HCT116 (cell line): ENCODE data around the gene ZNHIT1. TPM values are rescaled to one million over a fixed set of nuclear protein-coding genes. Genes with fewer than 3 reads are reported as not detected.

Source experiments
- ATAC-seq: fragments of 200-7000 bp; cut with Tn5 transposase; 2 replicates; pipeline ENCODE4 v1.9.1; 2020; ENCODE audit warnings: mild to moderate bottlenecking, moderate library complexity
- BruUV-seq: library from RNA; stranded (reverse); fragments of 400-500 nt; replicated peaks from 2 replicates; lab custom pipeline; 2021; lab: Mats Ljungman, UMichigan
- CTCF ChIA-PET: fragments of 300-600 bp; sonication (Branson Sonifier 250); formaldehyde crosslinking; loops from one replicate; lab custom pipeline; 2021; ENCODE audit warnings: antibody characterized with exemption; lab: Charles Lee
- POLR2A ChIA-PET: fragments of 300-600, 350-600 bp; sonication (Branson Sonifier 250); formaldehyde crosslinking; loops from one replicate; lab custom pipeline; 2021; ENCODE audit warnings: antibody characterized with exemption; lab: Charles Lee
- RAD21 ChIA-PET, 2 experiments: fragments of 300-600 bp; sonication (Branson Sonifier 250); formaldehyde crosslinking; loops; one replicate each; lab custom pipeline; 2023; ENCODE audit warnings: low total read pairs in 2 of 2; ENCODE audit not compliant: uncharacterized antibody in 2 of 2, unreplicated experiment in 2 of 2, low non-redundant PET in 1 of 2; lab: Charles Lee
- DNase-seq: peaks from one replicate; pipeline ENCODE4 v3.0.0-alpha.2; 2010; ENCODE audit warnings: low read depth, low spot score
- H2AFZ ChIP-seq: fragments of 200-600 bp; shearing (Covaris generic), sonication (generic); 2 replicates; pipeline ENCODE4 v1.6.1; 2017; ENCODE audit warnings: low read depth, mixed run types, mixed read lengths, antibody characterized with exemption, low read length; ENCODE audit not compliant: poor library complexity, severe bottlenecking
- H3K27ac ChIP-seq: 2 replicates; pipeline ENCODE4 v1.5.1; 2012; ENCODE audit warnings: low read depth, low read length
- H3K27me3 ChIP-seq: fragments of 200-600 bp; sonication (generic); 2 replicates; pipeline ENCODE4 v1.6.1; 2016; ENCODE audit warnings: mixed run types, low read length, mixed read lengths; ENCODE audit not compliant: insufficient read depth
- H3K36me3 ChIP-seq, 2 experiments: fragments of 200-500 bp in 1 of 2; fragments of 200-600 bp in 1 of 2; sonication (Bioruptor generic) in 1 of 2; sonication (generic) in 1 of 2; 2 replicates each; pipeline versions ENCODE4 v1.5.1 to v1.6.1; 2014 to 2016; ENCODE audit warnings: low read length in 2 of 2, inconsistent platforms in 1 of 2, mixed read lengths in 1 of 2, mixed run types in 1 of 2; ENCODE audit not compliant: insufficient read depth in 2 of 2, control insufficient read depth in 1 of 2
- H3K4me1 ChIP-seq, 2 experiments: fragments of 200-600 bp in 1 of 2; sonication (generic) in 1 of 2; 2 replicates each; pipeline versions ENCODE4 v1.5.1 to v1.6.1; 2012 to 2017; ENCODE audit warnings: low read length in 2 of 2, inconsistent platforms in 1 of 2, mild to moderate bottlenecking in 1 of 2, mixed read lengths in 1 of 2, mixed run types in 1 of 2, moderate library complexity in 1 of 2; ENCODE audit not compliant: insufficient read depth in 2 of 2, control insufficient read depth in 1 of 2
- H3K4me2 ChIP-seq: fragments of 200-600 bp; sonication (generic); 2 replicates; pipeline ENCODE4 v1.6.1; 2017; ENCODE audit warnings: mixed run types, low read length, mixed read lengths
- H3K4me3 ChIP-seq, 2 experiments: fragments of 200-600 bp in 1 of 2; sonication (generic) in 1 of 2; replicated peaks in 1 of 2; 2 replicates each; pipeline ENCODE4 v1.5.1; 2011 to 2016; ENCODE audit warnings: low read length in 2 of 2, control low read depth in 1 of 2, low read depth in 1 of 2, mild to moderate bottlenecking in 1 of 2, mixed read lengths in 1 of 2, mixed run types in 1 of 2
- H3K79me2 ChIP-seq: fragments of 200-600 bp; sonication (generic); 2 replicates; pipeline ENCODE4 v1.6.1; 2017; ENCODE audit warnings: mild to moderate bottlenecking, mixed run types, low read length, moderate library complexity, mixed read lengths; ENCODE audit not compliant: insufficient read depth
- H3K9ac ChIP-seq: fragments of 200-600 bp; sonication (generic); 2 replicates; pipeline ENCODE4 v1.6.1; 2016; ENCODE audit warnings: low read length, mixed read lengths
- H3K9me2 ChIP-seq: fragments of 200-600 bp; sonication (generic), shearing (Covaris generic); 2 replicates; pipeline ENCODE4 v1.6.1; 2017; ENCODE audit warnings: mixed run types, mild to moderate bottlenecking, moderate library complexity; ENCODE audit not compliant: insufficient read depth
- H3K9me3 ChIP-seq, 2 experiments: fragments of 200-500 bp in 1 of 2; fragments of 200-600 bp in 1 of 2; sonication (Bioruptor generic) in 1 of 2; sonication (generic) in 1 of 2; 2 replicates each; pipeline ENCODE4 v1.6.1; 2014 to 2017; ENCODE audit warnings: low read length in 2 of 2, mixed read lengths in 2 of 2, inconsistent platforms in 1 of 2, low read depth in 1 of 2, mild to moderate bottlenecking in 1 of 2, mixed run types in 1 of 2, moderate library complexity in 1 of 2; ENCODE audit not compliant: control insufficient read depth in 1 of 2, insufficient read depth in 1 of 2
- H4K20me1 ChIP-seq: fragments of 200-600 bp; sonication (generic), shearing (Covaris generic); 2 replicates; pipeline ENCODE4 v1.6.1; 2017; ENCODE audit warnings: mixed run types, mild to moderate bottlenecking, moderate library complexity; ENCODE audit not compliant: insufficient read depth
- ELF1 ChIP-seq: IDR thresholded peaks from 2 replicates; pipeline ENCODE4 v1.6.1; 2012; ENCODE audit warnings: low read depth, borderline replicate concordance
- EZH2 ChIP-seq: fragments of 200-600 bp; sonication (generic); IDR thresholded peaks from 2 replicates; pipeline ENCODE4 v1.6.1; 2017; ENCODE audit warnings: antibody characterized with exemption, mixed run types
- JUND ChIP-seq: IDR thresholded peaks from 2 replicates; pipeline ENCODE4 v1.6.1; 2012
- POLR2A ChIP-seq: IDR thresholded peaks from 2 replicates; pipeline ENCODE4 v1.7.0; 2011; ENCODE audit warnings: borderline replicate concordance; ENCODE audit not compliant: insufficient read depth, insufficient read length; ENCODE audit errors: extremely low read depth
- POLR2AphosphoS5 ChIP-seq: IDR thresholded peaks from 2 replicates; pipeline ENCODE4 v1.6.1; 2011; ENCODE audit warnings: mild to moderate bottlenecking, low read depth, low read length, moderate library complexity
- RAD21 ChIP-seq: IDR thresholded peaks from 2 replicates; pipeline ENCODE4 v1.6.1; 2012; ENCODE audit warnings: low read depth, mild to moderate bottlenecking
- SRF ChIP-seq: IDR thresholded peaks from 2 replicates; pipeline ENCODE4 v1.6.1; 2012; ENCODE audit warnings: low read depth
- TCF7L2 ChIP-seq: IDR thresholded peaks from 2 replicates; pipeline ENCODE4 v1.7.0; 2011; ENCODE audit warnings: borderline replicate concordance, inconsistent platforms; ENCODE audit not compliant: insufficient read depth, insufficient read length; ENCODE audit errors: extremely low read depth
- ZFX ChIP-seq: fragments of 450-650 bp; IDR thresholded peaks from 2 replicates; pipeline ENCODE4 v1.6.1; 2017
- ZNF274 ChIP-seq: fragments of 200-500 bp; sonication (Bioruptor generic); IDR thresholded peaks from 2 replicates; pipeline ENCODE4 v1.6.1; 2014; ENCODE audit warnings: mild to moderate bottlenecking, low read depth, low read length, inconsistent platforms
- intact Hi-C: fragments of 100-400 bp; cut with micrococcal nuclease; formaldehyde crosslinking; loops from 2 replicates; pipeline ENCODE4 v1.10.0; 2022
- total RNA-seq: library from RNA; stranded (reverse); gene quantifications from one replicate; pipeline ENCODE4 v1.2.1, GENCODE V29; 2021; ENCODE audit not compliant: unreplicated experiment
- TF ChIP-seq, protein P1 (sequence below): IDR thresholded peaks from 2 replicates; pipeline ENCODE4 v1.6.1; 2012; ENCODE audit warnings: low read depth
- TF ChIP-seq, protein P2 (sequence below): IDR thresholded peaks from 2 replicates; pipeline ENCODE4 v1.6.1; 2011; ENCODE audit warnings: mild to moderate bottlenecking, low read length, moderate library complexity; ENCODE audit not compliant: insufficient replicate concordance; ENCODE audit errors: extremely low read depth
- TF ChIP-seq, protein P3 (sequence below), 3 experiments: fragments of 200-600 bp in 1 of 3; sonication (generic) in 1 of 3; IDR thresholded peaks in 2 of 3; conservative IDR thresholded peaks in 1 of 3; 2 replicates each; pipeline ENCODE4 v1.5.1; 2012 to 2017; ENCODE audit warnings: low read depth in 2 of 3, low read length in 2 of 3, antibody characterized with exemption in 1 of 3, borderline replicate concordance in 1 of 3, control low read depth in 1 of 3, mild to moderate bottlenecking in 1 of 3, mixed read lengths in 1 of 3, mixed run types in 1 of 3, moderate library complexity in 1 of 3; ENCODE audit not compliant: insufficient read depth in 1 of 3

Gene ZNHIT1
- total RNA-seq, 1 experiment from 2014 or later = 69.4 TPM

DNA sequence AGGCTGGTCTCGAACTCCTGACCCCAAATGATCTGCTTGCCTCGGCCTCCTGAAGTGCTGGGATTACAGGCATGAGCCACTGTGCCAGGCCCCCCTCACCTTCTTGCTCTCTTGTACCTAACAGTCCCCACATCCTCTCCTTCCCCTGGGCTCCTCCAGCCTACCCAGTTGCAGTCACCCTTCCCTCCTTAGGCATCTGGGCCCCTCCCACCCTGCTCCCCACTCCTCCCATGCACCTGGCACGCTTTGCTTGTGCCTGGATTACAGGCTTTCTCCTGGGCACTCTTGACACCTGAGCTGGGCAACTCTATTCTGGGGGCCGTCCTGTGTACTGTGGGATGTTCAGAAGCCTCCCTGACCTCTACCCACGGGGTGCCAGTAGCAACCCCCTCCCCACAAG lies 16.7 kb downstream of the ZNHIT1 start:
- Histone ChIP-seq H3K9me2 (no peaks in the 10 kb centered on the region), H3K36me3 (no peaks in the 10 kb centered on the region; a peak in 1 of 4 replicates), H3K9me3 (no peaks in the 10 kb centered on the region), H3K27me3 (no peaks in the 10 kb centered on the region), H3K9ac (no peak overlapping the region), H4K20me1 (no peaks in the 10 kb centered on the region), H3K27ac (no peak overlapping the region), H3K79me2 (no peaks in the 10 kb centered on the region), H2AFZ (no peak overlapping the region), H3K4me2 (no peak overlapping the region), H3K4me3 (no peak overlapping the region), H3K4me1 (peaks cover 7 to 20% of the 10 kb centered on the region in 2 experiments)
- ATAC-seq = no peak
- ChIA-PET POLR2A (no interaction called here), RAD21 (no interaction called here), CTCF (interaction anchor here (1.9 kb wide), 1 partner anchor 9 kb away, joined by 7 read pairs; no protein-coding TSS in a partner anchor)
- DNase-seq = no peak
- BruUV-seq = no TSS peak
- intact Hi-C loops = no loop called here
- no peak for TF ChIP-seq POLR2AphosphoS5
- no peak for TF ChIP-seq RAD21
- TF ChIP-seq, protein P1, sequence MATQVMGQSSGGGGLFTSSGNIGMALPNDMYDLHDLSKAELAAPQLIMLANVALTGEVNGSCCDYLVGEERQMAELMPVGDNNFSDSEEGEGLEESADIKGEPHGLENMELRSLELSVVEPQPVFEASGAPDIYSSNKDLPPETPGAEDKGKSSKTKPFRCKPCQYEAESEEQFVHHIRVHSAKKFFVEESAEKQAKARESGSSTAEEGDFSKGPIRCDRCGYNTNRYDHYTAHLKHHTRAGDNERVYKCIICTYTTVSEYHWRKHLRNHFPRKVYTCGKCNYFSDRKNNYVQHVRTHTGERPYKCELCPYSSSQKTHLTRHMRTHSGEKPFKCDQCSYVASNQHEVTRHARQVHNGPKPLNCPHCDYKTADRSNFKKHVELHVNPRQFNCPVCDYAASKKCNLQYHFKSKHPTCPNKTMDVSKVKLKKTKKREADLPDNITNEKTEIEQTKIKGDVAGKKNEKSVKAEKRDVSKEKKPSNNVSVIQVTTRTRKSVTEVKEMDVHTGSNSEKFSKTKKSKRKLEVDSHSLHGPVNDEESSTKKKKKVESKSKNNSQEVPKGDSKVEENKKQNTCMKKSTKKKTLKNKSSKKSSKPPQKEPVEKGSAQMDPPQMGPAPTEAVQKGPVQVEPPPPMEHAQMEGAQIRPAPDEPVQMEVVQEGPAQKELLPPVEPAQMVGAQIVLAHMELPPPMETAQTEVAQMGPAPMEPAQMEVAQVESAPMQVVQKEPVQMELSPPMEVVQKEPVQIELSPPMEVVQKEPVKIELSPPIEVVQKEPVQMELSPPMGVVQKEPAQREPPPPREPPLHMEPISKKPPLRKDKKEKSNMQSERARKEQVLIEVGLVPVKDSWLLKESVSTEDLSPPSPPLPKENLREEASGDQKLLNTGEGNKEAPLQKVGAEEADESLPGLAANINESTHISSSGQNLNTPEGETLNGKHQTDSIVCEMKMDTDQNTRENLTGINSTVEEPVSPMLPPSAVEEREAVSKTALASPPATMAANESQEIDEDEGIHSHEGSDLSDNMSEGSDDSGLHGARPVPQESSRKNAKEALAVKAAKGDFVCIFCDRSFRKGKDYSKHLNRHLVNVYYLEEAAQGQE = no peak
- TF ChIP-seq SRF = no peak
- no peak for TF ChIP-seq JUND
- TF ChIP-seq ZNF274 = no peak
- TF ChIP-seq, protein P2, sequence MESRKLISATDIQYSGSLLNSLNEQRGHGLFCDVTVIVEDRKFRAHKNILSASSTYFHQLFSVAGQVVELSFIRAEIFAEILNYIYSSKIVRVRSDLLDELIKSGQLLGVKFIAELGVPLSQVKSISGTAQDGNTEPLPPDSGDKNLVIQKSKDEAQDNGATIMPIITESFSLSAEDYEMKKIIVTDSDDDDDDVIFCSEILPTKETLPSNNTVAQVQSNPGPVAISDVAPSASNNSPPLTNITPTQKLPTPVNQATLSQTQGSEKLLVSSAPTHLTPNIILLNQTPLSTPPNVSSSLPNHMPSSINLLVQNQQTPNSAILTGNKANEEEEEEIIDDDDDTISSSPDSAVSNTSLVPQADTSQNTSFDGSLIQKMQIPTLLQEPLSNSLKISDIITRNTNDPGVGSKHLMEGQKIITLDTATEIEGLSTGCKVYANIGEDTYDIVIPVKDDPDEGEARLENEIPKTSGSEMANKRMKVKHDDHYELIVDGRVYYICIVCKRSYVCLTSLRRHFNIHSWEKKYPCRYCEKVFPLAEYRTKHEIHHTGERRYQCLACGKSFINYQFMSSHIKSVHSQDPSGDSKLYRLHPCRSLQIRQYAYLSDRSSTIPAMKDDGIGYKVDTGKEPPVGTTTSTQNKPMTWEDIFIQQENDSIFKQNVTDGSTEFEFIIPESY = no peak
- TF ChIP-seq ELF1 = no peak
- TF ChIP-seq ZFX = no peak
- TF ChIP-seq POLR2A = no peak
- TF ChIP-seq TCF7L2 = no peak
- TF ChIP-seq, protein P3, sequence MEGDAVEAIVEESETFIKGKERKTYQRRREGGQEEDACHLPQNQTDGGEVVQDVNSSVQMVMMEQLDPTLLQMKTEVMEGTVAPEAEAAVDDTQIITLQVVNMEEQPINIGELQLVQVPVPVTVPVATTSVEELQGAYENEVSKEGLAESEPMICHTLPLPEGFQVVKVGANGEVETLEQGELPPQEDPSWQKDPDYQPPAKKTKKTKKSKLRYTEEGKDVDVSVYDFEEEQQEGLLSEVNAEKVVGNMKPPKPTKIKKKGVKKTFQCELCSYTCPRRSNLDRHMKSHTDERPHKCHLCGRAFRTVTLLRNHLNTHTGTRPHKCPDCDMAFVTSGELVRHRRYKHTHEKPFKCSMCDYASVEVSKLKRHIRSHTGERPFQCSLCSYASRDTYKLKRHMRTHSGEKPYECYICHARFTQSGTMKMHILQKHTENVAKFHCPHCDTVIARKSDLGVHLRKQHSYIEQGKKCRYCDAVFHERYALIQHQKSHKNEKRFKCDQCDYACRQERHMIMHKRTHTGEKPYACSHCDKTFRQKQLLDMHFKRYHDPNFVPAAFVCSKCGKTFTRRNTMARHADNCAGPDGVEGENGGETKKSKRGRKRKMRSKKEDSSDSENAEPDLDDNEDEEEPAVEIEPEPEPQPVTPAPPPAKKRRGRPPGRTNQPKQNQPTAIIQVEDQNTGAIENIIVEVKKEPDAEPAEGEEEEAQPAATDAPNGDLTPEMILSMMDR (IDR thresholded peaks at IDR 0.05 in 2 of 3, conservative IDR thresholded peaks at IDR 0.05 in 1 of 3; ENCODE audit: borderline replicate concordance in 1 of 3, insufficient read depth in 1 of 3, low read depth in 2 of 3, low read length in 2 of 3) = no peak
- no peak for TF ChIP-seq EZH2
